Stimulated activated CD8-positive, alpha-beta memory T cell treated with anti-CD3 and anti-CD28 coated beads, Interleukin-15, amount 100 ng/mL, for 1 hour (primary cell): ENCODE results near the gene MYPN.
A peak's percentile ranks its signal among the peaks of the same experiment; 100 is the strongest.
"Not testable (repeated sequence)": the region's sequence is repeated elsewhere in the genome, so short reads cannot be mapped to it uniquely, and the experiment has no call there.

ENCODE experiments used
- DNase-seq: peaks from one replicate; pipeline ENCODE4 v3.0.0-alpha.2; 2020; ENCODE audit warnings: low read depth

Gene MYPN

GRCh38 chr10:68135922-68136792 lies 26.9 kb downstream of the MYPN start:
- DNase-seq: no peak

- no peak for DNase-seq
Measured at GRCh38 chr10:68137171-68137570, 27.9 kb downstream of the MYPN start.

GRCh38 chr10:68138526-68138925 lies 29.2 kb downstream of the MYPN start:
- no peak for DNase-seq

- DNase-seq: no peak
Measured at GRCh38 chr10:68139448-68140272, 30.4 kb downstream of the MYPN start.

- DNase-seq: no peak
Measured at GRCh38 chr10:68142761-68143160, 33.5 kb downstream of the MYPN start.

GRCh38 chr10:68144709-68145108 lies 35.4 kb downstream of the MYPN start:
- no peak for DNase-seq

- DNase-seq: no peak
Measured at GRCh38 chr10:68145705-68146104, 36.4 kb downstream of the MYPN start.

- DNase-seq: no peak
Measured at GRCh38 chr10:68146133-68146532, 36.8 kb downstream of the MYPN start.

- no peak for DNase-seq
Measured at GRCh38 chr10:68151453-68151852, 42.2 kb downstream of the MYPN start.

- DNase-seq: no peak
Measured at GRCh38 chr10:68153473-68154210, 44.4 kb downstream of the MYPN start.

- no peak for DNase-seq
Measured at GRCh38 chr10:68154211-68154497, 44.9 kb downstream of the MYPN start.

- DNase-seq: no peak
Measured at GRCh38 chr10:68155615-68156210, 46.4 kb downstream of the MYPN start.

GRCh38 chr10:68156373-68157185 lies 47.3 kb downstream of the MYPN start:
- DNase-seq: peak; percentile 28

- not testable (repeated sequence) for DNase-seq
Measured at GRCh38 chr10:68157522-68157921, 48.2 kb downstream of the MYPN start.

GRCh38 chr10:68158031-68158430 lies 48.7 kb downstream of the MYPN start:
- DNase-seq: no peak

GRCh38 chr10:68163735-68164134 lies 54.4 kb downstream of the MYPN start:
- DNase-seq: no peak

- no peak for DNase-seq
Measured at GRCh38 chr10:68165643-68166042, 56.4 kb downstream of the MYPN start.

GRCh38 chr10:68166871-68167585 lies 57.7 kb downstream of the MYPN start:
- DNase-seq: no peak

GRCh38 chr10:68167586-68168189 lies 58.4 kb downstream of the MYPN start:
- no peak for DNase-seq

- DNase-seq: no peak
Measured at GRCh38 chr10:68171539-68172080, 62.3 kb downstream of the MYPN start.
